ENCODE data around the gene UQCR10.

Gene UQCR10

DNA sequence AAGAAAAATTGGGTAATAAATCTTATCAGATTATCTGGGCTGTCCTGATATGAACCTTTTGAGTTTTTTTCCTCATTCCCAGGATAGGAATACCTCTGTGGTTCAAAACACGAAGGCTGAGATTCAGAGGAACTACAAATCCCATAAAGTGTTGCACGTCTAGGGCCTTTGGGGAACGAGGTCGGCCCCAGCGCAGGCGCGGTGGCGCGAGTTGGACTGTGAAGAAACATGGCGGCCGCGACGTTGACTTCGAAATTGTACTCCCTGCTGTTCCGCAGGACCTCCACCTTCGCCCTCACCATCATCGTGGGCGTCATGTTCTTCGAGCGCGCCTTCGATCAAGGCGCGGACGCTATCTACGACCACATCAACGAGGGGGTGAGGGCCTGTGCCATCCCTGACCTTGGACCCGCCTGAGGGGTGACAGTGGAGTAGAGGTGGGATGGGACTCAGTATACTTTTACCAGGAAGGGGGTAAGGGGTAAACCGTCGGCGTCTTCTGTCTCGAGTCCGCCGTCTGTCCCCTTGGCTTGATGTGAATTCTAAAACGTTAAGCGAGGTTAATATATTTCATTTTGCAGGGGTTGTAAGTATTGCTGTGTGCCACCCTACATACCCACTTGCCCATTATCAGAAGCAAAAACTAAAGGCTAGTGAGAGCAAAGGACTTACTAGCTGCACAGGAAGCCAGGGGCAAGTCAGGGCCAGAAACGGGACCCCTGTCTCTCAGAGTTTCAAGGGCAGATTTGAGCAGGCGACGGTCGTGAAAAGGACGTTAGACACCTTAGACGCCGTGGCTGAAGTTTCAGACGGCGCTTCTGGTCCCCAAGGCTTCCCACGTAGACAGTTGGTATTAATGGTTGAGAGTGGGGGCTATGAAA is at the start of gene UQCR10:
Gene UQCR10, plus strand, starts transcription at position 199 of the 881 bp plus-strand sequence. Its CDS starts 30 bp downstream, at position 229.
- peak; percentile 95 for DNase-seq

DNA sequence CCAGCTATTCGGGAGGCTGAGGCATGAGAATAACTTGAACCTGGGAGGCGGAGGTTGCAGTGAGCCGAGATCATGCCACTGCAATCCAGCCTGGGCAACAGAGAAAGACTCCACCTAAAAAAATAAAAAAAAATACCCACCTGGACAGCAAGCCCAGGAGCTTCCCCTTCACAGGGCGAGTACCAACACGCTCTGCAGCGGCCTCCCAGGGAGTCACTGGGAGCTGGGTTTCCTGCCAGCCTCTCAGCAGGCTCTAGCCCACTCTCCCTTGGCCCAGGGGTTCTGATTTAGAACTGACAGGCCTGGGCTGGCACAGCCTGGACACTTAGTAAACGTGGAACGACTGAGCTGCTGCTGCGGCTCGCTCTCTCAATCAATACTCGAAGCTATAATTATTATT is 49.4 kb upstream of the UQCR10 start:
- DNase-seq, result no peak

DNA sequence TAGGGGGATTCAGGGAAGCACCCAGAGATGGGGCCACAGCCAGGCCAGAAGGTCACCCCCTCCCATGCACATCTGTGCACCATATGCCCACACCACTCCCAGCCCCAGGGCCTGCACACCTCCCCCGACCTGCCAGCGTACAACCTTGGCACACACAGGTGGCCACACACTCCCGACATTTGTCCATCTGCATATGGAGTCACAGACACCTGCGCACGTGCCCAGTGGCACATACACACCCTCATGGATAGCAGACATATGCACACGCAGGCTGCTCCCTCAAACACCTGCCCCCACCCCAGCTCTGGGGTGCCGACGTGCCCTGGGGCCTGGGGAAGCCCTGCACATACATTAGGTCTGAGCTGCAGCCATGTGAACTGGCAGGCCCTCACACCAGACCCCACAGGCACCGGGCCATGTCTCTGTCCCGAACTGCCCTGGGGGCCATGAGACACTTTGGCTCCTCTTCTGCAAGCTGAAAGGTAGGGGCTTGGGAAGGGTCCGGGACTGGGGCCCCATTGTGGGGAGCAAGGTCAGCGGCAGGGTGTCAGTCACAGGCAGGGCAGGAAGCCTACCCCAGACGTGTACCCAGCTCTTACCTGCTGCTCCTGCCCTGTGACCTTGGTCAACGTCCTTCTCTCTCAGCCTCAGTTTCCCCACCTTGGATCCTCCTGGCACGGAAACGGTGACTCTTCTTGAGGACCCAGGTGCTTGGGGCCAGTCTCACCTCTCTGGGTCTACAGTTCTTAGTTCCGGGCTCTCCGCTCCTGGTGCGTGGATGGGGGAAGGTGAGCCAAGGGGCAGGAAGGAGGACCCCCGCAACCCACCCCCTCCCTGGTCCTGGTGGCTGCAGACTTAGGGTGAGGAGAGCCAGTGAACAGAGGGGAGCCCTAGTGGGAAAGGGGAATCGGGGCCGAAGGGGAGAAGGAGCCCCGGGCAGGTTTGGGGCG is 47.9 kb upstream of the UQCR10 start:
- DNase-seq, result no peak

DNA sequence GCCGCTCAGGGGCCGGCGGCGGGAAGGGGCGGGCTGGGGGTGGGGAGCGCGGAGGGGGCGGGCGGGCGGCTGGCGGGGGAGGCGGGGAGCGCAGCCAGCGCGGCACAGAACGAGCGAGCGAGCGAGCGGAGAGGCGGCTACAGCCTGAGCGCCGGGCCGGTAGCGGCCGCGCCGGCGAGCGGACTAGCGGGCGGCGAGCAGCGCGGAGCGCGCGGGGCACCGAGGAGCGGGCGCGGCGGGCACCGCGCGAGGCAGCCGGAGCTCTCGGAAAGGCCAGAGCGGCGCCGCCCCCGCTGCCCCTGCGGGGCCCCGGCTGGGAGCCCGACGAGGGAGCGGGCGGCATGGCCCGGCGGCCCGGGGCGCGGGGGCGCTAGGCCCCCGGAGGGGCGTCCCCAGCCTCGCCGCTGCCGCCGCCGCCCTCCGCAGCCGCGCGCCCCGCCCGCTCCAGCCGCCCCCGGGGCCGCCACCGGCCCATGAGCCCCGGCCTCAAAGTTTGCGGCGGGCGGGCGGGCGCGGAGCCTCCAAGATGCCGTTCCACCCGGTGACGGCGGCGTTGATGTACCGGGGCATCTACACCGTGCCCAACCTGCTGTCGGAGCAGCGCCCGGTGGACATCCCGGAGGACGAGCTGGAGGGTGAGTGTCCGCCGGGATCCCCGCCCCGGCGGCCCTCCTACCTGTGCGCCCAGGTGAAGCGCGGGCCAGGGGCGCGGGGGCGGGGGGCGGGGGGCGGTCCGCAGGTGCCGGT is 47.1 kb upstream of the UQCR10 start, which contains the start of gene CABP7:
Gene CABP7, plus strand, starts transcription at position 105 of the 747 bp plus-strand sequence. Its CDS starts 422 bp downstream, at position 527.
- DNase-seq, result no peak

DNA sequence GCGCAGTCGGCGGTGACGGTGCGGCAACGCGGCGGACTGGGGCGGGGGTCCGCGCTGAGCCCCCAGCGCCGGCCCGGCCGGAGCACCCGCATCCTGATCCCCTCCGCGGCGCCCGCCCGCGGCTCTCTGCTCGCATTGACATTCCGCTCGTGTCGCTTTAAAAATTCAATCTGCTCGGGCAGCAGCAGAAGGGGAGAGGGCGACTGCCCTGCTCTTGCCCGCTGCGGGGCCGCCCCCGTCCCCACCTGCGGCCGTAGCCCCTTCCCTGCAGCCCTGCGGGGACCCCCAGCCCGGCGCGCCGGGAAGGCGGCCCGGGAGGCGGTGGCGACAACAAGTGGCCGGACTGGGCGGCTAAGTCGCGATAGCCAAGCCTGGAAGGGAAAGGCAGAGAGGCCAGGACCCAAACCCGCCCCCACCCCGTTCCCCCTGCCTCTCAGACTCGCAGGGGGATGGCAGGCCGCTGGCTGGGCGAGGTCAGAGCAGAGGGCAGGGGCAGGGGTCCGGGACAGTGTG is 46.3 kb upstream of the UQCR10 start:
- no peak for DNase-seq

DNA sequence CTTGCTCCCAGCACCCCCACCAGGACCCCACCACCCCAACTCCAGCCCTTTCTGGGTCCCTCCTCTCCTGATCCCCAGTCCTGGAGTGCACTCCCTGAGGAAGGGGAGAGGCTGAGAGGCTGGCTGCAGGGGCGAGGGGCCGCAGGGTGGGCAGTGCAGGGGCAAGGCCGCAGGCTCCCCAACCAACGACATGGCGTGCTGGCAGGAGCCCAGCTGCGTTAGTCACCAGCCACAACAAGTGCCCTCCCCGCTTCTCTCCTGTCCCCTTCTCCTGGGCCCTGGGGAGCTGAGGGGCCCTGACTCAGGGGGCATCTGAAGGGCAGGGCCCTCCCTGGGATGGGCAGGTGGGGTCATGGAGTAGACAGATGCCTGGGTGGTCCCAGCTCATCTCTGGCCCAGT is 45.0 kb upstream of the UQCR10 start:
- DNase-seq, result no peak

DNA sequence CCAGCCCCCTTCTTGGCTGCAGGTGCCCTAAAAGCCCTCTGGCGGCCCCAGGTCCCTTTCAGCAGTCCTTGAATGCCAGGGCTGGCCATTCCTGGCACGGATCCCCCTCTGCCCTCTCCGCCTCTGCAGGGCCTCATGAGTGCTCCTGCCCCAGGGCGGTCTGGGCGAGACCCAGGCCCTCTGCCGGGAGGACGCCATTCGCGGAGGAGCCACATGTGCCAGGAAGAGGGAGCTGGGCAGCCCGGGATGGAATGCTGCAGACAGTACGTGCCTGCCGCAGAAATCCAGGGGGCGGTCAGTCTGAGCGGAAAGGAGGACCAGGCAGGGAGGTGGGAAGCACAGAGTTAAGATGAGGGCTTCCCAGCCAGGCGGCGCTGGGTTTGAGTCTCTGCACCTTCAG is 44.6 kb upstream of the UQCR10 start:
- DNase-seq, result no peak

DNA sequence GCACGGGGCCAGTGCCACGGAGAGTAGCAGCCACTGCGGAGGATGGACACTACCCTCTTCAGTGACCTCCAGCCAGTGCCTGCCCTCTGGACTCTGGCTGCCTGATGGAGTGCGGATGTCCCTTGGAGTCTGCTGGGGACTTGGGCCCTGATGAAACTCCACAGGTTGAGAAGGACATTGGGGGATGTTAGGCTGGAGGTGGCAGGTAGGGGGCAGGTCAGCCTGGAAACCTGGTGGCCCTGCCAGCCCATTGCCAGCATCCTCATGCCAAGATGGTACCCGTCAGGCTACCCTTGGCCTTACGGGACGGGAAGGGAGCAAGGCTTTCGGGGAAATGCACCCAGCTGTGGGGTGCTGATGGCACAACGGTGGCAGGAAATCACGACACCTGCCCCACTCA is 43.4 kb upstream of the UQCR10 start:
- no peak for DNase-seq

DNA sequence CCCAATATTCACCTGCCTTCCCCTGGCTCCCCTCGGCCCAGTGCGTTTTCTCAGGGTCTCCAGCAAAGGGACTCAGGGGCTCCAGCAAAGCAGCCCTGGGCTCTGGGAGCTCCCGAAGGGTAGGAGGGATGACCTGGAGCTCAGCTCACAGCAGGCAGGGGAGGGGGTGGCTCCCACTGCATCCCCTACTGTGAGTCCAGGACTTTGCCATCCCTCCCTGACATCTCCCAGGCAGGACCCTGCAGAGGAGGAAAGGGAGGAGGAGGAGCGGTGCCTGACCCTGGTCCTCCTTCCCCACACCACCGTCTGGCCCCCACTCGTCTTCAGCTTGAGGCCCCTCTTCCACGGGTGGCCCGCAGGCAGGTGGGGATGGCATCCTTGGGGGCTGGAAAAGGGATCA is 42.3 kb upstream of the UQCR10 start:
- DNase-seq, result no peak

DNA sequence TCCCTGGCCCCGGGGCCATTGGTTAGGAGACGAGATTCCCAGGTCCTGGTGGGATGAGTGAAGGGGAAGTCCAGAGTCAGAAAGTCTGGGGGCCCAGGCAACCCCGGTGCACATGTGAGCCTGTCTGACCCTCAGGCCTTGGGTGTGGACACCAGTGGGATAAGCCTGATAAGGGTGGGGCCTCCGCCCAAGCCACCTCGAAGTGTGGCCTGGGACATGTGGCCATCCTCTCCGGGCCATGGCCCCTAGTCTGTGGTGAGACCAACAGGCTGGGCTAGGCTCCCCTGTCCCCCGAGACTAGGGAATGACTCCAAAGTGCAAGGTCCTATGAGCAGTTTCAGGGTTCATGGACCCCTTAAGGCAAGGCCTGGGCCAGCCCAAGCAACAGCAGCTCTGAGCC is 41.1 kb upstream of the UQCR10 start:
- no peak for DNase-seq

DNA sequence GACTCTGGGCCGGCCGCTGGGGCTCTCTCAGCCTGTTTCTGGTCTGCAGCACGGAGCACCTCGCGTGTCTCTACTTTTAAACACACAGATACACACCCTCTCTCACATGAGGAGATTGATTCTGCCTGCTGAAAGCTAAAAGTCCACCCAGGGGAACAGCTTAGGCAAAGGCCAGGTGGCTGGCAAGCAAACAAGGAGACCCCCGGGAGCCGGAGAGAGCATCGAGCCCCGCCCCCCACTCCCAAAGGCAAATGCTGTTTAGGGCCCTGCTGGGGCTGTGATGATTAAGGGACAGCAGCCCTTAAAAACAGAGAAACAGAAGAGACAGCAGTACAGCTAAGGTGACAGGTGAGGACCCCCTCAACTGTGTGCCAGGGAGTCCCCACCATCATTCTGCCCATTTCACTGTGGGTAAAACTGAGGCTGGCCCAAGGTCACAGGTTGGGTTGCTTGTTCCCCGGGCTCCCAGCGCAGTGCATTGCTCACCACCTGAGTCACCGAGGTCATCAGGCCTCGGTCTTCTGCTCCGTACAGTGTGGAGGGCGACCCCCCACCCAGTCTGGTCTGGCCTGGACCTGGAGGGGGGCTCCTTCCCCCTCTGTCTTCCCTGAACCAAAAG is 40.5 kb upstream of the UQCR10 start:
- no peak for DNase-seq

DNA sequence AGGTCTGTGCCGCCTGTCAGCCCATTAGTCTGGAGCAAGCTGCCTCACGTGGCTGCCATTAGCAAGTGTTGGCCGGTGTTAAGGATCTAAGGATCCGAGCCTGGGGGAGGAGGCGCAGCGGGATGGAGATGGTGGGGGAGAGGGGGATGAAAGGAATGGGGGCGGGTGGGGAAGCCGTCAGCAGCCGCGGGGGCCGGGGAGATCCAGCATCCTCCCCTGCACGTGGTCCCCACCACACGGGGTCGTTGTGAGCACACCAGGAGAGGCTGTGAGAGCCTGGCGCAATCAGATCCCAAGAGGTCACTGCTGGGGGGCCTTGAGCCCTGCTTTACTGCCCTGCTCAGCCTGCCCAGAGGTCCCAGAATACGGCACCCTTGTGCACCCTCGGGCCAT is 40.0 kb upstream of the UQCR10 start:
- no peak for DNase-seq

DNA sequence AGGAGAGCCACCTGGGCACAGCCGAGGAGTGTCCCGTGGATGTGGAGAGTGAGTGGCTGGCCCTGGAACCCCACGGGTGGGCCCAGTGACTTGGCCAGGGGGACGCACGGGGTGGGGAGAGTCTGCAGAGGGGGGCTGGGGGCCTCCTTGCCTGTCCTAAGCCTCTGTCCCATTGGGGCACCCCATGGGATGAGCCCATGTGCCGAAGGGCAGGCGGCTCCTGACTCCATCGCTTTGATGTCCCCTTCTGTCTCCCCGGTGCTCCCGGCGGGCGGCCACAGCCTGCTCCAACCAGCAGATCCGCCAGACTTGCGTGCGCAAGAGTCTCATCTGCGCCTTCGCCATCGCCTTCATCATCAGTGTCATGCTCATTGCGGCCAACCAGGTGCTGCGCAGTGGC is 38.0 kb upstream of the UQCR10 start:
- DNase-seq, result no peak

DNA sequence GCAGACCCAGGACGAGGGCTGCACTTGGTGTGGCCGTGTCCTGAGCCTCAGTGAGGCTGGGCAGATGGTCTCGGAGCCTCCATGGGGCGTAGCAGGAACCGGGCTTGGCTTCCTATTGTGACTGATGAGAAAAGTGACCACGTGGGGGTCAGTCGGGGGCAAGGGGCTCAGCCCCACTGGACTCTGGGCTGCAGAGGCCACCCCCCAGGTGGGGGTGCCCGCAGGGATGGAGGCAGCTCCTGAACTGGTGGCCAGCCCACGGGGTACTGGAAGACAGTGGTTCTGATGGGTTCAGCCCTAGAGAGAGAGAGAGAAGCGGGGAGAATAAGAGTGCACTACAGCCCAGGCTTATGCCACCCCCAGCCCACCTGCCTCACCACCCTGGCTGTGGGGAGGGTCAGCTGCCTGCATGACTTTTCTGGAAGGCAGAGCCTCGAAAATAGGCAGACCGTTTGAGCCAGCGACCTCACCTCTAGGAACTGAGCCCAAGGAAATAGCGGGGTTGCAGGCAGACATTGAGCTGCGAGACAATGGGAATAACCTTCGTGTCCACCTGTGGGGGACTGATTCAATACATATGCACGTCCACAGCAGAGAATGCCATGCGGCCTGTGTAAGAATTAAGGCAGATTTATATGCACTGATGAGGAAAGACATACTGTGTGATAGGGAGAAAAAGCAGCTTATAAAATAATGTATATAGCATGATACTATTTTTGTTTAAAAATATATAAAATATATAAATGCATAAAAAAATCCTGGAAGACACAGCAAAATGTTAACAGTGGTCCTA is 35.9 kb upstream of the UQCR10 start:
- no peak for DNase-seq

DNA sequence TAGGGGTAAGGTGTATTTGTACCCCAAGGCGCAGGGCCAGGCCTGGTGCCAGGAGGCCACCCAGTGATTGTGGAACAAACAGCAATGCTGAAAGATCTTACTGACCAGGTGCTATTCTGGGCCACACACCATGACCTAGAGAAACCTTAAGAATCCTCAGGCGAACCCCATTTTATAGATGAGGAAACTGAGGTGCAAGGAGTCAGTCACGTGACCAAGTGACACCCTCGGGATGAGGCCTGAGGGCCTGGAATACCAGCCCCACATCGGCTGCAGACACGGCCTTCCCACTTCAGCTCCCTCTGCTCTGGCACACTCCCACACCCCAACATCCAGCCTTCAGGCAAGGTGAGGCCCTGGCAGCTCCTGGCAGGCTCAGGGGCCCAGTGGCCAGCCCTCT is 34.3 kb upstream of the UQCR10 start:
- no peak for DNase-seq

DNA sequence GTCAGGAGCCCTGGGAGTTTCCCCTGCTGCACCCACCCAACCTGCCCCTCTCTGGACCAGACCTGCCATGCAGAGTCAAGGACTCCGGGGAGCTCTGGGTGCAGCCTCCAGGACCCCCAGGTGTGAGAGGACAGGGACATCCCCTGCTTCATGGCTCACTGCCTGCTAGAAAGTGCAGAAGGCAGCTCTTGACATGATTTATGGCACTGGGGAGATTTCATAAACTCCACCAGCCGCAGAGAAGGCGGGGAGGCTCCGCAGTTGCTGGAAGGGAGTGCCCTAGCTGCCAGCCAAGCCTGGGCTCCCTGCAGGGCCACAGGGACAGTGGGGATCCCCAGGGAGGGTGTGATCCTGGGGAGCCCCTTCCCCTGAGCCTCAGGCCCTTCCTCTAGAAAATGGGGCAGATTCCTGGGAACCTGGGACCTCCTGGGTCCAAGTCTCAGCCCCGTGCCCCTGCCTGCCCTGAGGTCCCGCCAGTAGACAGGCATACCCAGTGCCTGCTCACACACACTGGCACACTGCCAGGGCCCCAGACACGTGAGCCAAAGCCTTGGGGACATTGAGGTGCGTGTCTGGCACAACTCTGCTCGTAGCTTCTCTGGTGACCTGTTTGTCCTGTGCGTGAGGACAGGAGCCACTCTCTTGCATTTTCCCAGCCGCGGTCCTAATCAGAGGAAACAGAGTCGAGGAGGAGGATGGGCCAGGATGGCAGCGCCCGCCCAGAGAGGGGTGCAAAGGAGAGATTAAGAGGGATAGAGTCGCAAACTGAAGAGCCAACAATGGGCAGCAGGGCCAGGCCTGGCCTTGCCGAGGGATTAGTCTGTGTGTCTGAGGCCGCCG is 33.6 kb upstream of the UQCR10 start:
- DNase-seq, result no peak

DNA sequence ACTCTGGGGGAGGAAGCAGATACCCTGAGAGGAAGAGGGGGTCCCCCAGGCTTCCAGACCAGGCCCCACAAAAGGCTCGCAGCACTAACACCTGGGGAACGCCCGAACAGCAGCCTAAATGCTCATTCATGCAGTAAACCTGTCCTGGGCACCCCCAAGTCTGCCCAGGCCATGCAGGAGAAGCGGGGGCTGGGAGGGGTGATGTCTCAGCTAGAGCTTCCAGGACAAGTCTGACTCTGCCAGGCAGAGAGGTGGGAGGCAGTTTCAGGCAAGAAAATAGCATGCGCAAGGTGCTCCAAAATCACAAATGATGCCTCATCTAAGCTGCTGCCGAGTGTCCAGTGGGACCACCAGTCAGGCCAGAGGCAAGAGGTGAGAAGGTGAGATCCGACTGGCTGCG is 32.8 kb upstream of the UQCR10 start:
- no peak for DNase-seq

DNA sequence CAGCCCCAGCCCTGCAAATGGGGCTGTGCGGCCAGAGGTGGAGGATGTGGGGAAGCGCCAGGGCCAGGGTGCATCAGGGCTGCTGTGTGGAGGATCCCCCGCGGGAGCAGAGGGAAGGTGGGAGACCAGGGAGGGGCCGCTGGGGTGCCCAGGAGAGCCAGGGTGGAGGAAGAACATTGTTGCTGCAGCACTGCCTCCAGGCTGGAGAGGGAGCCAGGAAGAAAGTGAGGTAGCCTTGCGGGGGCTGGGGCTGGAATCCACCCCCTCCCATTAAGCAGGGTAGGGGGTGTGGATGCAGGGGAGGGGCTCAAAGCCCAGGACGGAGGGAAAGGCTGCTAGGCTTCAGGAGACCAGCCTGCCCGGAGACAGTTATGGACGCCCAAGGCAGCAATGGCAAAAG is 32.3 kb upstream of the UQCR10 start:
- no peak for DNase-seq

DNA sequence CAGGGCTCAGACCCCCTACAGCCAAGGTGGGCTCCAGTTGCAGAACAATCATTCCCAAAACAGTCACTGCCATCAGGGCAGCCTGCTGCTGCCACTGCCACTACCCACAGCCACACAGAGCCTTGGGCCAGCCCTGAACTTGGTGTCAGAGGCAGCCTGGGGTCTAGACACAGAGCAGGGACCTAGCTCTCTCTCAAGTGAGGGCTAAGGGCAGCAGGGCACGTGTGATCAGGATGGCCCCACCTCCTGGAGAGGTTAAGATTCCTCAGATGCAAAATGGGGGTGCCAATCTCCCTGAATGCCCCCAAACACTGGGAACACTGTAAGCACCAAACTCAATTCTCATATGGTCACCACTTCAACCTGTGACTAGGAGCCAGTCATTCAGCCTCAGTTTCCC is 31.8 kb upstream of the UQCR10 start:
- no peak for DNase-seq

Measured in stimulated activated CD4-positive, alpha-beta T cell treated with anti-CD3 and anti-CD28 coated beads, Interleukin-4, amount 100 ng/mL, for 24 hours (primary cell).